ENCODE results near the gene NBPF10.
"Not testable (repeated sequence)": the region's sequence is repeated elsewhere in the genome, so short reads cannot be mapped to it uniquely, and the experiment has no call there.

Gene NBPF10

GRCh38 chr1:146144465-146144864 is at the start of gene NBPF10:
NBPF10 (minus strand) TSS chr1:146144804; CDS start chr1:146144769, 35 bp downstream.
- DNase-seq, result not testable (repeated sequence)

- DNase-seq, result not testable (repeated sequence)
These were observed 29.9 kb upstream of the NBPF10 start for GRCh38 chr1:146174531-146174930.

GRCh38 chr1:146167740-146168139 is 23.1 kb upstream of the NBPF10 start:
- not testable (repeated sequence) for DNase-seq

GRCh38 chr1:146167273-146167672 is 22.7 kb upstream of the NBPF10 start:
- not testable (repeated sequence) for DNase-seq

Data from T1000 (cell line).